MG63 (cell line): ENCODE results near the gene RPL35. TPM values are rescaled to one million over a fixed set of nuclear protein-coding genes. Genes with fewer than 3 reads are reported as not detected.

Experiments
- DNase-seq: peaks from one replicate; pipeline ENCODE4 v3.0.0-alpha.2; 2020
- H3K27me3 ChIP-seq: fragments of 250-450 bp; sonication (Bioruptor Pico); 2 replicates; pipeline ENCODE4 v1.5.1; 2020; ENCODE audit warnings: mild to moderate bottlenecking, moderate library complexity
- H3K36me3 ChIP-seq: fragments of 250-450 bp; sonication (Bioruptor Pico); 2 replicates; pipeline ENCODE4 v1.5.1; 2020; ENCODE audit warnings: mild to moderate bottlenecking, moderate library complexity
- H3K4me3 ChIP-seq: fragments of 250-450 bp; sonication (Bioruptor Pico); 2 replicates; pipeline ENCODE4 v1.5.1; 2020; ENCODE audit warnings: mild to moderate bottlenecking, moderate library complexity
- H3K9me3 ChIP-seq: fragments of 250-450 bp; sonication (Bioruptor Pico); 2 replicates; pipeline ENCODE4 v1.5.1; 2020; ENCODE audit warnings: mild to moderate bottlenecking, moderate library complexity
- total RNA-seq: library from RNA; depleted of rRNA; stranded (reverse); fragments of >200 nt; shearing (Covaris generic); gene quantifications from 2 replicates; pipeline ENCODE4 v1.2.3, GENCODE V29; 2014; ENCODE audit warnings: low replicate concordance; rRNA removed

RPL35 gene
- total RNA-seq, 1 experiment from 2014 or later = 3,004 TPM

- peak; percentile 35 for DNase-seq
Observed at GRCh38 chr9:124813501-124814163, 48.1 kb downstream of the RPL35 start.

GRCh38 chr9:124813041-124813440 is 48.7 kb downstream of the RPL35 start:
- Histone ChIP-seq H3K27me3 (no peaks in the 10 kb centered on the region), H3K4me3 (no peak overlapping the region)
- no peak for DNase-seq

More at GRCh38 chr9:124813501-124814163, 48.1 kb downstream of the RPL35 start:
- H3K9me3 ChIP-seq = no peaks in the 10 kb centered on the region
- H3K27me3 ChIP-seq = no peaks in the 10 kb centered on the region
- H3K36me3 ChIP-seq = no peaks in the 10 kb centered on the region
- H3K4me3 ChIP-seq = no peak overlapping the region

GRCh38 chr9:124812441-124812876 is 49.3 kb downstream of the RPL35 start:
- Histone ChIP-seq H3K4me3 (no peak overlapping the region), H3K36me3 (no peaks in the 10 kb centered on the region), H3K27me3 (no peaks in the 10 kb centered on the region), H3K9me3 (no peaks in the 10 kb centered on the region)
- DNase-seq = peak; percentile 99

More at GRCh38 chr9:124813041-124813440, 48.7 kb downstream of the RPL35 start:
- no peaks in the 10 kb centered on the region for H3K36me3 ChIP-seq
- H3K9me3 ChIP-seq = no peaks in the 10 kb centered on the region

GRCh38 chr9:124810663-124811355 is 50.9 kb downstream of the RPL35 start:
- H3K9me3 ChIP-seq = no peaks in the 10 kb centered on the region
- H3K27me3 ChIP-seq = no peaks in the 10 kb centered on the region
- H3K4me3 ChIP-seq = no peak overlapping the region
- H3K36me3 ChIP-seq = no peaks in the 10 kb centered on the region
- DNase-seq = peak; percentile 73

- DNase-seq = no peak
- Histone ChIP-seq H3K9me3 (no peaks in the 10 kb centered on the region), H3K4me3 (no peak overlapping the region), H3K36me3 (no peaks in the 10 kb centered on the region), H3K27me3 (no peaks in the 10 kb centered on the region)
Observed at GRCh38 chr9:124809741-124810500, 51.8 kb downstream of the RPL35 start.

- Histone ChIP-seq H3K27me3 (no peaks in the 10 kb centered on the region), H3K4me3 (no peak overlapping the region), H3K36me3 (no peaks in the 10 kb centered on the region), H3K9me3 (no peaks in the 10 kb centered on the region)
- DNase-seq = no peak
Observed at GRCh38 chr9:124809211-124809610, 52.5 kb downstream of the RPL35 start.

GRCh38 chr9:124808246-124808956 is 53.4 kb downstream of the RPL35 start:
- Histone ChIP-seq H3K27me3 (no peaks in the 10 kb centered on the region), H3K36me3 (no peaks in the 10 kb centered on the region), H3K9me3 (no peaks in the 10 kb centered on the region), H3K4me3 (no peak overlapping the region)
- DNase-seq = no peak

Other genes starting within 250 kb of the RPL35 start
- 0.37 and 2.5 TPM in 2 replicates for gene NR6A1, start 90.6 kb downstream of the RPL35 start, total RNA-seq
- 0.20 and 1.5 TPM in 2 replicates for gene OLFML2A, start 84.8 kb downstream of the RPL35 start, total RNA-seq
- not detected in 2 replicates for gene WDR38, start 8.5 kb downstream of the RPL35 start, total RNA-seq
- gene ARPC5L, start 173 bp upstream of the RPL35 start, total RNA-seq = 48.0 and 59.7 TPM in 2 replicates
- 13.3 and 14.6 TPM in 2 replicates for gene GOLGA1, start 79.1 kb upstream of the RPL35 start, total RNA-seq